Activated naive CD4-positive, alpha-beta T cell treated with Interleukin-2 at 50 U/mL for 16 hours (primary cell): ENCODE results near the gene KRTAP4-8.
"Not testable (repeated sequence)": the region's sequence is repeated elsewhere in the genome, so short reads cannot be mapped to it uniquely, and the experiment has no call there.

Source experiments
- DNase-seq: peaks from one replicate; pipeline ENCODE4 v3.0.0-alpha.2; 2020

Gene KRTAP4-8

DNA sequence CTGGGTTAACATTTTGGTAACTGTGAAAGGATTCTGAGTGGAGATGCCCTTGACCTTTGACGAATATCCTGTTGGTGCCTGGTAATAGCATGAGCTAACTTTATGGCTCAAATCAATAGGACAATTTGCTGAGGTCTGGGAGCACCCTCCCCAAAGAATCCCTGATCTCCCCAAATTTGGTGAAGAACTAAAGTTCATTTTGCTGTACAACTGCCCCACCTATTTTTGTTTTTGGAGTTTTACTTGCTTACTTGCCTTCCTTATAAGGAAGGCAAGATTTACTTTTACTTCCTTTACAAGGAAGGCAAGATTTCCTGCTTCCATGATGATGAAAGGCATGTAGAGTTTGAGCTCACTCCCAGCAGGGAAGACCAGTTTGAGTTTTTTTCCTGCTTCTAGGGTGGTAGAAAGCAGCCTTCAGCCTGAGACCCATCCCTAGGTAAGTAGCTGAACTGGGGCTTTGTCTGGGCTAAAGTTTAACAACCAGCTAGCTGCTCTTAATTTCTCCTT, 10.1 kb upstream of the KRTAP4-8 start:
- DNase-seq = no peak

DNA sequence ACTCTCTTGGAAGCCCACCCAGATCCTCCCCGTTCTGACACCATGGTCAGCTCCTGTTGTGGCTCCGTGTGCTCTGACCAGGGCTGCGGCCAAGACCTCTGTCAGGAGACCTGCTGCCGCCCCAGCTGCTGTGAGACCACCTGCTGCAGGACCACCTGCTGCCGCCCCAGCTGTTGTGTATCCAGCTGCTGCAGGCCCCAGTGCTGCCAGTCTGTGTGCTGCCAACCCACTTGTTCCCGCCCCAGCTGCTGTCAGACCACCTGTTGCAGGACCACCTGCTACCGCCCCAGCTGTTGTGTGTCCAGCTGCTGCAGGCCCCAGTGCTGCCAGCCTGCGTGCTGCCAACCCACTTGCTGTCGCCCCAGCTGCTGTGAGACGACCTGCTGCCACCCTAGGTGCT, 7.4 kb upstream of the KRTAP4-8 start, which contains the start of gene KRTAP4-9:
Gene KRTAP4-9 (plus strand): TSS at position 43 of the 400 bp plus-strand sequence. CDS start 0 bp downstream, at position 43.
- DNase-seq = not testable (repeated sequence)

DNA sequence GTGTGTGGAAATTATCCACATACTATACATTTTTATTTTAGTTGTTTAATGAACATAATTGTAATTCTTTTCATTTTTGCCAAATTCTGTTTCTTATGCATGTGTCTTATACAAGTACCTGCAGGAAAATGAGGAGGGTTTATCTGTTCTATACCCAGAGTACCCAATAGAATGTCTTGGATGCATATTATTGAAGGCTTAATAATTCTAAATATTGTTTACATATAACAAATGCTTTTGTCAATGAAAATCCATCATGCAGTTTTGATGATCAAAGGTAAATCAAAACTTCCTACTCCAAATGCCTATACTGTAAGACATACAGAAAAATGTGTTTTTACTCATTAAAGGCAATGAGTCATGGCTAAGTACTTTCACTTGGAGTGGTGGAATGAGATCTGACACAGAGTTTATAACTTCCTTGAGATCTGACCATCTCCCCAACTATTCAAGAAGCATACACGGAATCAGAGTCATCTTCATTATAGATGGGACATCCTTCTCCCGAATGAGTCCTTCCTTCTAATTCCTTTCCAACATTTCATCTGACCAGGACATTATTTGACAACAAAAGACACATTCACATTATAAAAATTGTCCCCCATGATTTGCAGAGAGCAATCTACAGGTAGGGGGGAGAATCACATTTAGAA, 6.6 kb upstream of the KRTAP4-8 start:
- DNase-seq = not testable (repeated sequence)

DNA sequence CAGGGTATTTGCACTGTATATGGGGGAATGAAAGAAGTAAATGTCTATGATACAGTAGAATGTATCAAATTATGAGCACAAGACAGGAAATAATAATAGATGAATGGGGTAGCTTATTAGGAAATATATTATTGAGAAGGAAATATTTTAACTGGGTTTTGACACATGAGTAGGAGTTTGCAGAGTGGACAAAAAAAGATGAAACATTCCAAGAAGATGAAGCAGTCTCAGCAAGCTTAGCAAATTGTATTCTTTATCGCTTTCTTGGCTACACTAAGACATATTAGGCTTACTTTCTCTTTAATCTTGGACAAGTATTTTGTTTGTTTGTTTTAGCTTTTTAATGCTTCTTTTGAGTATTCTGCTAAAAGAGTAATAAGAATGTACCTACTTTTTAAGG, 6.0 kb upstream of the KRTAP4-8 start:
- no peak for DNase-seq

DNA sequence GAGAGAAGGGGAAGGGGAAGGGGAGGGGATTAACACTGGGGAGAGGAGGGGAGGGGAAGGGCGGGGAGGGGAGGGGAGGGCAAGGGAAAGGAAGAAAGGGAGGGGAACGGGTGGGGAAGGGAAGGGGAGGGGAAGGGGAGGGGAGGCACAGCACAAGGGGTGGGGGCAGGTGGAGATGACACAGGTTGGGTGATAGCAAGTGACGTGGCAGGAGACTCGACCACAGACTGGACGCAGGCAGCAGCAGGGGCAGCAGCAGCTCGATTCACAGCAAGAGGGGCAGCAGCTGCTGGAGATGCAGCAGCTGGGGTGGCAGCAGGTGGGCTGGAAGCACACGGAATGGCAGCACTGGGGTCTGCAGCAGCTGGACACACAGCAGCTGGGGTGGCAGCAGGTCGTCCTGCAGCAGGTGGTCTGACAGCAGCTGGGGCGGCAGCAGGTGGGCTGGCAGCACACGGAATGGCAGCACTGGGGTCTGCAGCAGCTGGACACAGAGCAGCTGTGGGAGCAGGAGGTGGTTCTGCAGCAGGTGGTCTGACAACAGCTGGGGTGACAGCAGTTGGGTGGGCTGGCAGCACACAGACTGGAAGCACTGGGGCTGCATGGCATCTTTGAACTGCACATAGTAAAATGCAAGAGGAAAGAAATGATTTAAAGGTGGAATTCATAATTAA, 3.8 kb upstream of the KRTAP4-8 start, which contains the start of gene KRTAP4-16:
Gene KRTAP4-16 (minus strand): TSS at position 624 of the 674 bp plus-strand sequence. CDS start 0 bp downstream, at position 624.
- DNase-seq = no peak

DNA sequence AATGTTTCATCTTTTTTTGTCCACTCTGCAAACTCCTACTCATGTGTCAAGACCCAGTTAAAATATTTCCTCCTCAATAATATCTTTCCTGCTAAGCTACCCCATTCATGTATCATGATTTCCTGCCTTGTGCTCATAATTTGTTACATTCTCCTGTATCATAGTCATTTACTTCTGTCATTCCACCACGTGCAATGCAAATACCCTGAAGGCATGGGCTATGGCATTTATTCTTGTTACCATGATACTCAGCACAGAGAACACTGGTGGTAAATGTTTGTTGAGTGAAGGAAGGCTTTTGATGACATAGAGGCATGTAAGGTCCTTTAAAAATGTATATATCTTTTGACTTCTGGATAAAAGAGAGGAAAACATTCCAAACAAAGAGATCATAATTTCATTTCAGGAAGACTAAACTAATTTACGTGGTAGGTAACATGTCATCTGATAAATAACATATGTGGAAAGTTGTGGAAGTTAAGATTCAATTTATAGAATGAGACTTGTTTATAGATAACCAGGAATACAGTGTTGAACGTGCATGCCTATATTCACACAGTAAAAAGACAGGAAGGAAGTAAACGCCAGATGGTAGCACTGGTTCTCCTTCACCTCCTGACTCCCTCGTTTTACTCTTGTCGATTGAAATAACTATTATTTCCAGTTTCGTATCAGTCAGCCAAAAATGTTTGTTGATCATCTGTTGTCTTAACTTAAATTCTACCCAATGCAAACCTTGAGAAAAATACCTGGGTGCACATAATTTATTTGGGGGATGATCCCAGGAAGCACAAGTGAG, 1.9 kb upstream of the KRTAP4-8 start:
- DNase-seq = not testable (repeated sequence)

DNA sequence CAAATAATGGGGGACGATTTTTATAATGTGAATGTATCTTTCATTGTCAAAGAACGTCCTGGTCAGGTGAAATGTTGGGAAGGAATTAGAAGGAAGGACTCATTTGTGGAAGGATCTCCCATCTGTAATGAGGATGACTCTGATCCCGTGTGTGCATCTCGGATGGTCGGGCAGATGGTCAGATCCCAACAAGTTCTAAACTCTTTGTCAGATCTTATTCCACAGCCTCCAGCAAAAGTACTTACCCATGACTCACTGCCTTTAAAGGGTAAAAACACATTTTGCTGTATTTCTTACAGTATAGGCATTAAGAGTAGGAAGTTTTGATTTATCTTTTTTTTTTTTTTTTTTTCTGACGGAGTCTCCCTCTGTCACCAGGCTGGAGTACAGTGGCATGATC, 539 bp upstream of the KRTAP4-8 start:
- DNase-seq = no peak

DNA sequence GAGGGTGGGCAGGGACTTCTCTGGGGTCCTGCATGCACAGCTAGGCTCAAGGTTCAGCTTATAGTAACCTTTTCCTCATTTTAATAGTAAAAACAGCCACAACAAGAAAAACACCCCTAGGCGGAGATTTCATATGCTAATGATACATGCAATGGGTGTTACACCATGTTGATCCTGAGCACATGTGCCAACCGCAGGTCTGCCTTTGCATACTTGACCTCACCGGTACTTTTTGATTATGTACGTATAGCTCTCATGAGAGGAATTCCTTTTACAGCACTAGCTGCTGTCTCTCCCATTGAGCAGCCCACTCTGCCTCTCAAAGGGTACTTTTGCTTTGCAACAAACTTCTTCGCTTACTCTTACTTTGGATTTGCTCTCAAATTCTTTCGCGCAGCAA, 1.9 kb downstream of the KRTAP4-8 start:
- DNase-seq = no peak

DNA sequence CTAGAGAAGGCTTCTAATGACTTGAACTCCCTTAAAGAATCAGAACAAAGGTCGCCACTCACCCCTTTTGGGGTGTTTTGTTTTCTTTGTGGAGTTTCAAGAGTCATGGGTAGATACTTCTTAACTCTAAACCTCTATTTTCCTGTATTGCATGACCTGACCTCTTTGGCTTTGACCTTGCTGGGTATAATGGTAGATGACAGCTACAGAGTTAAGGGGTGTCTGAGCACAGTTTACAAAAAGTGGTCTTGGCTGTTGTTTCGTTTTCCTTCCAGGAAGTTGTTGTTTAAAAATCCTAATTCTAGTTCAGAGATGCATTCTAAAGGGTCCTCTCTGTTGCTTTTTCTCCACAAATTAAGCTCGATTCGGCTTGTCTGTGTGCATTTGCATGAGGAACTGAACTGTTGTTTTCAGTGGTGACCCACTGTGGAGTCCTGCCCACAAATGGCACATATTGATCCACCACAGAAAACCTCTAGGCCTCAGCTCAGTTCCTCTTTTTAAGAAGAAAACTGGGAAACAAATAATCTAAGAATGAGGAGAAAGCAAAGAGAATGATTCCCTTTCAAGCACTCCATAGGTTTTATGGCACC, 9.1 kb downstream of the KRTAP4-8 start:
- not testable (repeated sequence) for DNase-seq

DNA sequence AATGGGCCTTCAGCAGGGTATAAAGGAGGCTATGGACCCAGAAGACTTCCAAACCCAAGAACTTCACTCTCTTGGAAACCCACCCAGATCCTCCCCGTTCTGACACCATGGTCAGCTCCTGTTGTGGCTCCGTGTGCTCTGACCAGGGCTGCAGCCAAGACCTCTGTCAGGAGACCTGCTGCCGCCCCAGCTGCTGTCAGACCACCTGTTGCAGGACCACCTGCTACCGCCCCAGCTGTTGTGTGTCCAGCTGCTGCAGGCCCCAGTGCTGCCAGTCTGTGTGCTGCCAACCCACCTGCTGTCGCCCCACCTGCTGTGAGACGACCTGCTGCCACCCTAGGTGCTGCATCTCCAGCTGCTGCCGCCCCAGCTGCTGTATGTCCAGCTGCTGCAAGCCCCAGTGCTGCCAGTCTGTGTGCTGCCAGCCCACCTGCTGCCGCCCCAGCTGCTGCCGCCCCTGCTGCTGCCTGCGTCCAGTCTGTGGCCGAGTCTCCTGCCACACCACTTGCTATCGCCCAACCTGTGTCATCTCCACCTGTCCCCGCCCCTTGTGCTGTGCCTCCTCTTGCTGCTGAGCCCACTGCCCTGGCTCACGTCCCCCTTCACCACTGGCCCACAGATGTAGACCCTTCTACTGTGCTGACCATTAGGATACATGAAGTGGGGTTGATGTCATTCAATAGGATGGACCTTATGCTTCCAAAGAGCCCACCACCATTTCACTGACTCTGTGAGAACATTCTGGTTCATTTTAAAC, 13.7 kb downstream of the KRTAP4-8 start, which contains the start of gene KRTAP4-7:
Gene KRTAP4-7 (plus strand): TSS at position 51 of the 757 bp plus-strand sequence. CDS start 57 bp downstream, at position 108.
- DNase-seq = not testable (repeated sequence)

DNA sequence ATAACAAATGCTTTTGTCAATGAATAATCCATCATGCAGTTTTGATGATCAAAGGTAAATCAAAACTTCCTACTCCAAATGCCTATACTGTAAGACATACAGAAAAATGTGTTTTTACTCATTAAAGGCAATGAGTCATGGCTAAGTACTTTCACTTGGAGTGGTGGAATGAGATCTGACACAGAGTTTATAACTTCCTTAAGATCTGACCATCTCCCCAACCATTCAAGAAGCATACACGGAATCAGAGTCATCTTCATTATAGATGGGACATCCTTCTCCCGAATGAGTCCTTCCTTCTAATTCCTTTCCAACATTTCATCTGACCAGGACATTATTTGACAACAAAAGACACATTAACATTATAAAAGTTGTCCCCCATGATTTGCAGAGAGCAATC, 14.5 kb downstream of the KRTAP4-8 start:
- DNase-seq = not testable (repeated sequence)

DNA sequence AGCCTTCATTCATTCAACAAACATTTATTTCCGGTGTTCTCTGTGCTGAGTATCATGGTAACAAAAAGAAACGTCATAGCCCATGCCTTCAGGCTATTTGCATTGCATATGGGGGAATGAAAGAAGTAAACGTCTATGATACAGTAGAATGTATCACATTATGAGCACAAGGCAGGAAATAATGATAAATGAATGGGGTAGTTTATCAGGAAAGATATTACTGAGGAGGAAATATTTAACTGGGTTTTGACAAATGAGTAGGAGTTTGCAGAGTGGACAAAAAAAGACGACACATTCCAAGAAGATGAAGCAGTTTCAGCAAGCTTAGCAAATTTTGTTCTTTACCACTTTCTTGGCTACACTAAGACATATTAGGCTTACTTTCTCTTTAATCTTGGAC, 15.3 kb downstream of the KRTAP4-8 start:
- no peak for DNase-seq

DNA sequence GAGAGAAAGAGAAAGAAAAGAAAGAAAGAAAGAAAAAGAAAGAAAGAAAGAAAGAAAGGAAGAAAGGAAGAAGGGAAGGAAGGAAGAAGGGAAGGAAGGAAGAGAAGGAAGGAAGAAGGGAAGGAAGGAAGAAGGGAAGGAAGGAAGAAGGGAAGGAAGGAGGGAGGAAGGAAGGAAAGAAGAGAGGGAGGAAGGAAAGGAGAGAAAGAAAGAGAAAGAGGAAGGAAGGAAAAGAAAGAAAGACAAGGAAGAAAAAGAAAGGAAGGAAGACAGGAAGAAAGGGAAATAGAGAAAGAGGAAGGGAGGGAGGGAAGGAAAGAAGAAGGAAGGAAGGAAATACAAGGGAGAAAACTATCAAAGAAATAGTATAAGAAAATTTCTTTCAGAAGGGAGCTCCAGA, 21.2 kb downstream of the KRTAP4-8 start:
- DNase-seq = no peak

DNA sequence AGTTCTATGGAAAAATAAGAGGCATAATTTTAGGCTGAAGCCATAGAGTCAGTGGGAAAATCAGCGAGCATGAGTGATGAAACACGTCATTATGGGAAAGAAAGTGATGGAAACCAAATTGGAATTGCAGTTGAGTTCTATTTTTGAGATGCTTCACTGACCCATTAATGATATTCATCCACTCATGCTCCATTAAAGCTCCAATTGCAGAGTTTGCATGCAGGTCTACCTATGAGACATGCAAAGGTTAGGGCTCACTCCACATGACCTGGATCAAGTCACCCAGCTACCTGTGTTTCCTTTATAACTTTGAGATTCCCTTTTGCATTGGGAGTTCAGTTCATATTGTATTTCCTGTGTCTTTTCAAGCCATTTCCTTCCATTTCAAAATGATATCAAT, 24.3 kb downstream of the KRTAP4-8 start:
- no peak for DNase-seq

DNA sequence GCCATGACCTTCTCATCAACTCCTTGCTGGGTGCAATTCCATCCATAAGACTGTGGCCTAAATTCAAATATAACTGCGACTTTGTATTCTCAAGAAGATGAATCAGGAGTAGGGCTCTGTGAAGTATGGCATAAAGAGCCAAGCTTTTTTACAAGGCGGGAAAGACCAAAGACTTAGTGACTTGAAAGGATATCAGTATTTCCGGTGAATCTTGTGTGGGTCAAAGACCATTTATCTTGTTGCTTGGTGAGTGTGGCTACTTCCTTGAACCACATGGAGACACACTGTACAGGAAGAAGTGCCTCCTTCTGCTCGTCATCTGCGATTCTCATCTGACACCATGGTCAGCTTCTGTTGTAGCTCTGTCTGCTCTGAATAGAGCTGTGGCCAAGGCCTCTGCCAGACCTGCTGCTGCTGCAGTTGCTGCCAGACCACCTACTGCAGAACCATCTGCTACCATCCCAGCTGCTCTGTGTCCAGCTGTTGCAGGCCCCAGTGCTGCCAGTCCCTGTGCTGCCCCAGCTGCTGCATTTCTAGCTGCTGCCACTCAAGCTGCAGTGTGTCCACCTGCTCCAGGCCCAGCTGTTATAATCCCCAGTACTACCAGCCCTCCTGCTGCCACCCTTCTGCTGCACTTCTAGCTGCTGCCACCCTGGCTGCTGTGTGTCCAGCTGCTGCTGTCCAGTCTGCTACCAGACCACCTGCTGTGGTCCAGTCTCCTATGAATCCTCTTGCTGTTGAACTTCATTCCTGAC, 26.2 kb downstream of the KRTAP4-8 start:
- DNase-seq = no peak

DNA sequence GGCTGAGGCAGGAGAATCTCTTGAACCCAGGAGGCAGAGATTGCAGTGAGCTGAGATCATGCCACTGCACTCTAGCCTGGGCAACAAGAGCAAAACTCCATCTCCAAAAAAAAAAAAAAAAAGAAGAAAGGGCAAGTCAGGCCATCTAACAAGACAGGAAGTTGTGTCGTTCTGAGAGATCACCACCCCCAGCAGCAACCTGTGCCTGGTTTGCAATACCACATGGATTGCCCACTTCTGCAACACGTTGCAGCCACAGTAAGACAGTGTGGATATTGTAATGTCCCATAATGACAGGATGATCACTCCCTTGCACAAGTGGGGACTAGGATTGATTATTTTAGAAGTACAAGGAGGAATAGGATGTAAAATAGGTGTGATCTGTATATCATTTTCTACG, 28.9 kb downstream of the KRTAP4-8 start:
- DNase-seq = no peak

DNA sequence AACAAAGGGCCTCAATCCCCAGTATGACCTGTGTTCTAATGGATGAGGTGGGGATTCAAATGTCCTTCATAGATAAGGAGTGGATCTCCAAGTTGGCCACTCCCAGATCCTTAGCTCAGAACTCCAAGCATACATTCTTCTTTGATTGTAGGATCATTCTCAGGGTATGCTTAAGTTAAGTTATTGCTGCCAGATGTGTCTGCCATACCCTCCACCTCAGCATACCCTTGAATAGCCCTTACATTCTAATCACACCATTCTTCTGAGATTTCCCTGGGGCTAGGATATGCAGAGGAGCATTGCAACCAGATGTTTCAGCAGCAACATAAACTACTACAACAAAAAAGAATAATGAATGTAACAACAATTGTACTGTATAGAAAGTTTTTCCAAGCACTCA, 30.7 kb downstream of the KRTAP4-8 start:
- DNase-seq = no peak

DNA sequence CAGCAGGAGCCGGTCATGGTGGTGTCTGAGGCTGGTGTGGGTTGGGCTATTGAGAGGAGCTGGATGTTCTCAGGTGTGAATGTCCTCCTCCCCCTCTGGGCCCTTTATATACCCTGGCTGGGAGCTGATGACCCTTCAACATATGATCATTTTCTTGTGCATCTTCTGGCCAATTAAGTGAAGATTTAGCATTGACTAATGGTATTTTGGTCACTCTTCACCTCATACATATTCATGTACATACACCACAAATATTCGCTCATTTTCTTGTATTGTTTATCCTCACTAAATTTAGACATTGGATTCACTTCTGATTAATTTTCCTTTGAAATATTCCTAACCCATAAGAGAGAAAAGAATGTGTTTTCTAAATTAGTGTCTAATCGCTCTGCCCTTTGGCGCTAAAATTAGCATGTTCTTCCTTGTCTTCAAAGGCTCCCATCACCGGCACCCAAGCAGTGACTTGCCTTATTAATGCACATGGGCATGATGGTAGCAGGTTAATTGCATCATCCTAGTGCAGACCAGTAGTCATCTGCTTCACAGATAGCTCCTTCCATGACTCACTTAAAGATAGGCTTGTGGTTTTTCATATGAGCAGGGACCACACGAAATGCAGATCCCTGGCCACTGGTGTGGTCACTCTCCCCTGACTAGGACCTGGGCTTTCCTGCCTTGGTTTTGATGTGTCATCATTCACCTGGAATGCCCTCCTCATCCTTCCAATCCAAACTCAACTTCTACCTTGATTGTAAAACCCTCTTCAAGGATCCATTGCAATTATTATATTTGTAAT, 31.9 kb downstream of the KRTAP4-8 start, which contains the start of gene KRTAP2-4:
Gene KRTAP2-4 (minus strand): TSS at position 51 of the 796 bp plus-strand sequence. CDS start 34 bp downstream, at position 17.
- DNase-seq = no peak

DNA sequence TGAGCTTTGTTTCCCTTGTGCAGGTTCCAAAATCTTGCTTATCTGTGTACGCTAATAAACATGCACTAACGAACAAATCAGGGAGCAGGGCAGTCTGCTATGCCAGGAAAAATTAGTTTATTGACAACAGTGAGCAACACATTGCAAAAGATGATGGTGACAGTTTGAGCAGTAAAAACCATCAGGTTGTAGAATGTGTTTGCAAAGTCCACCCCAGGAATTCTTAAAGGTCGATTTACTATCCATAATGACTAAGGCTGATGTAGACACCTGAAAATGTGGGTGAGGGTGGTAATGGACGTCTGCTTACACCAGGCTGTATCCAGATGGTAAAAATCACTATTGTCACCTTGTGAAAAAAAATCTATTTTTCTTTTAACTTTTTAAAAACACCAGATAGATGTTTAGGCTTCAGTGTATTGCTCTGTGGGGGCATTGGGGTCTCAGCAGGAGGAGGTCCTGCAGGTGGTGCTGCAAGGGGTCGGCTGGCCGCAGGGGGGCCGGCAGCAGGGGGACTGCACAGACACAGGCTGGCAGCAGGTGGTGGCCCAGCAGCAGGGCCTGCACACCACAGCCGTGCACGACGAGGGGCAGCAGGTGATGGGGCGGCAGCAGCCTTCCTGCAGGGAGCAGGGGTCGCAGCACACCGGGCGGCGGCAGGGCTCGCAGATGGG, 32.8 kb downstream of the KRTAP4-8 start:
- DNase-seq = not testable (repeated sequence)

DNA sequence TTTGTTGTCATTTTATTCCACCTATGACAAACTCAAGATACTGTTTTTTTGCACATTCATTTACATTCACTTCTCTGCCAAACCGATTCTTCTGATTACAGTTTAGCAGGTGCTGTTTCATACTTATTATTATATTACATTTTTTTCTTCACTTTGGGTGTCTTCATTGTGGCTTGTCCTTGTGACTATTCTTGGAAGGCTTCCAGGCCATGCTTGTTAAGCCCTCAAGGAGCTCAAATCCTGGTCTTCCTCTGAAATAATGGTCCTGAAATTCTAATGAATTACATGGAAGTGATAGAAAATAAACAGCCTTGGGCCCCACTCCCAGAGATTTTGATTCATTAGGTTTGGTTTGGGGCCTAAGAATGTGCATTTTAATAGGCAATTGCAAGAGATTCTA, 33.6 kb downstream of the KRTAP4-8 start:
- DNase-seq = no peak
